ENCODE measurements around the gene BCL2L1.

BCL2L1 gene

DNA sequence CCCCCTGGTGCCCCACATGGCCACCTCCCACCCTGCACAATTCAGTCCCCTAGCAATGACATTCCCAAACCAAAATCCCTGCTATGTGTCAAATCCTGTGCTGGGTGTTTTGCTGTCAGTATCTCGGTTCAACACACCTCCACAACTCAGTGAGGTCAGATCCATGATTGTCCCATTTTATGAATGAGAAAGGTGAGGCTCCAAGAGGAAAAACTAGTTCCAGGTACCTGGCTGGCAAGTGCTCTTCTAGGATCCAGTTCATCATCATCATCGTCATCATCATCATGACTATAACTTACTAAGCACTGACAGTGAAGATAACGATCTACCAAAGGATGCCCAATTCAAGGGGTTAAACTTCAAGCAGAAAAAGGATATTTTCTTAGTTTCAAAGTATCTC is 102.4 kb downstream of the BCL2L1 start:
- H3K4me1 ChIP-seq (ENCODE audit: low read length) = no peaks in the 10 kb centered on the region
- TF ChIP-seq, protein P1, sequence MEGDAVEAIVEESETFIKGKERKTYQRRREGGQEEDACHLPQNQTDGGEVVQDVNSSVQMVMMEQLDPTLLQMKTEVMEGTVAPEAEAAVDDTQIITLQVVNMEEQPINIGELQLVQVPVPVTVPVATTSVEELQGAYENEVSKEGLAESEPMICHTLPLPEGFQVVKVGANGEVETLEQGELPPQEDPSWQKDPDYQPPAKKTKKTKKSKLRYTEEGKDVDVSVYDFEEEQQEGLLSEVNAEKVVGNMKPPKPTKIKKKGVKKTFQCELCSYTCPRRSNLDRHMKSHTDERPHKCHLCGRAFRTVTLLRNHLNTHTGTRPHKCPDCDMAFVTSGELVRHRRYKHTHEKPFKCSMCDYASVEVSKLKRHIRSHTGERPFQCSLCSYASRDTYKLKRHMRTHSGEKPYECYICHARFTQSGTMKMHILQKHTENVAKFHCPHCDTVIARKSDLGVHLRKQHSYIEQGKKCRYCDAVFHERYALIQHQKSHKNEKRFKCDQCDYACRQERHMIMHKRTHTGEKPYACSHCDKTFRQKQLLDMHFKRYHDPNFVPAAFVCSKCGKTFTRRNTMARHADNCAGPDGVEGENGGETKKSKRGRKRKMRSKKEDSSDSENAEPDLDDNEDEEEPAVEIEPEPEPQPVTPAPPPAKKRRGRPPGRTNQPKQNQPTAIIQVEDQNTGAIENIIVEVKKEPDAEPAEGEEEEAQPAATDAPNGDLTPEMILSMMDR (IDR thresholded peaks at IDR 0.05; ENCODE audit: low read depth, low read length) = no peak
- no peak for TF ChIP-seq EZH2phosphoT487 (IDR thresholded peaks at IDR 0.05; ENCODE audit: low read depth)
- H2AFZ ChIP-seq (ENCODE audit: low read depth, low read length) = no peak overlapping the region

DNA sequence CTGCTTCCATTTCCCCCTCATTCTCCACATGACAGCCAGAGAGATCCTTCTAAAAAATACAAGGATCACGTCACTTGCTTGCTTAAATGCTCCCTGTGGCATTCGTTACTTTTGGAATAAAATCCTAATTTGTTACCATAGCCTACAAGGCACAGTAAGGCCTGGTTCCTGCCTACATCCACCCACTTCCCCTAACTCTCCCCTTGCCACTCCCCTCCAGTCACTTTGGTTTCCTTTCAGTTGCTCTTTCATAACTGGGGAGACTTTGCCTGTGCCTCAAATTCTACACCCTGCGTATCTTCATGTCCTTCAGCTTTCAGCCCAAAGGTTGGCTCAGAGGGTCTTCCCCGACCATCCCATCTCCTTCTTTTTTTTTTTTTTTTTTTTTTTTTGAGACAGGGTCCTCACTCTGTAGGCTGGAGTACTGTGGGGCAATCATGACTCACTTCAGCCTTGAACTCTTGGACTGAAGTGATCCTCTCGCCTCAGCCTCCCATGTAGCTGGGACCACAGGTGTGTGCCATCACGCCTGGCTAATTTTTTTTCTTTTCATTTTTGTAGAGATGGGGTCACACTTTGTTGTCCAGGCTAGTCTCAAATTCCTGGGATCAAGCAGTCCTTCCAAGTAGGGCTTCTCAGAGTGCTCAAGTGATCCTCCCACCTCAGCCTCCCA is 105.1 kb downstream of the BCL2L1 start:
- no peak for TF ChIP-seq EZH2phosphoT487 (IDR thresholded peaks at IDR 0.05; ENCODE audit: low read depth)
- TF ChIP-seq, protein P1 (IDR thresholded peaks at IDR 0.05; ENCODE audit: low read depth, low read length) = no peak
- H2AFZ ChIP-seq (ENCODE audit: low read depth, low read length) = no peak overlapping the region

More for the DNA sequence above, 102.4 kb downstream of the BCL2L1 start:
- Histone ChIP-seq H3K4me2 (ENCODE audit: low read length) (no peak overlapping the region), H4K20me1 (ENCODE audit: insufficient read depth, low read length) (no peaks in the 10 kb centered on the region), H3K36me3 (replicated peaks; ENCODE audit: low read depth, low read length) (no peaks in the 10 kb centered on the region), H3K79me2 (ENCODE audit: low read length) (no peaks in the 10 kb centered on the region), H3K9me3 (ENCODE audit: insufficient read depth, low read length) (no peaks in the 10 kb centered on the region), H3K27ac (ENCODE audit: low read length) (no peak overlapping the region), H3K9ac (ENCODE audit: low read length) (no peak overlapping the region), H3K4me3 (ENCODE audit: low read length) (no peak overlapping the region), H3K27me3 (ENCODE audit: low read depth, low read length) (peaks cover 7% of the 10 kb centered on the region; the same call in 1 of the 2 replicates)

DNA sequence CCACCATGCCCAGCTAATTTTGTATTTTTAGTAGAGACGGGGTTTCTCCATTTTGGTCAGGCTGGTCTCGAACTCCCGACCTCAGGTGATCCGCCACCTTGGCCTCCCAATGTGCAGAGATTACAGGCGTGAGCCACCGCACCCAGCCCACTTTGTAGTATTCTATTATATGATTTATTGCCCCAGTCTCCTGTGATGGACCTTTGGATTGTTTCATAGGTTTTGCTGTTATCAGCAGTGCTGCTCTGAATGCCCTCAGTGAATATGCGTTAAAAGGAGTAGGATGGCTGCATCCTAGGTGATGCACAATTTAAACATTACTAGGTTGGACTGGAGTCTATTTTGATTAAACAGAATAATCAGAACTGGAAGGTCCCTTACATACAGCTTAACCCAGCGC is 107.3 kb downstream of the BCL2L1 start:
- TF ChIP-seq EZH2phosphoT487 (IDR thresholded peaks at IDR 0.05; ENCODE audit: low read depth) = no peak
- TF ChIP-seq, protein P1 (IDR thresholded peaks at IDR 0.05; ENCODE audit: low read depth, low read length) = no peak
- H3K4me1 ChIP-seq (ENCODE audit: low read length) = peaks cover 3% of the 10 kb centered on the region; the same call in 1 of the 2 replicates
- no peak overlapping the region for H3K27ac ChIP-seq (ENCODE audit: low read length)
- H3K79me2 ChIP-seq (ENCODE audit: low read length) = no peaks in the 10 kb centered on the region
- no peaks in the 10 kb centered on the region for H3K9me3 ChIP-seq (ENCODE audit: insufficient read depth, low read length)
- no peak overlapping the region for H3K4me2 ChIP-seq (ENCODE audit: low read length)
- H3K9ac ChIP-seq (ENCODE audit: low read length) = no peak overlapping the region
- peaks cover 7% of the 10 kb centered on the region; the same call in 1 of the 2 replicates for H3K27me3 ChIP-seq (ENCODE audit: low read depth, low read length)
- no peak overlapping the region for H2AFZ ChIP-seq (ENCODE audit: low read depth, low read length)
- no peaks in the 10 kb centered on the region for H3K36me3 ChIP-seq (replicated peaks; ENCODE audit: low read depth, low read length)
- no peaks in the 10 kb centered on the region for H4K20me1 ChIP-seq (ENCODE audit: insufficient read depth, low read length)
- H3K4me3 ChIP-seq (ENCODE audit: low read length) = no peak overlapping the region

More for the DNA sequence above, 105.1 kb downstream of the BCL2L1 start:
- peaks cover 7% of the 10 kb centered on the region; the same call in 1 of the 2 replicates for H3K27me3 ChIP-seq (ENCODE audit: low read depth, low read length)
- no peaks in the 10 kb centered on the region for H3K9me3 ChIP-seq (ENCODE audit: insufficient read depth, low read length)
- no peaks in the 10 kb centered on the region for H3K79me2 ChIP-seq (ENCODE audit: low read length)
- no peaks in the 10 kb centered on the region for H3K36me3 ChIP-seq (replicated peaks; ENCODE audit: low read depth, low read length)
- no peaks in the 10 kb centered on the region for H4K20me1 ChIP-seq (ENCODE audit: insufficient read depth, low read length)
- H3K4me1 ChIP-seq (ENCODE audit: low read length) = peaks cover under 1% of the 10 kb centered on the region; the same call in 1 of the 2 replicates
- H3K9ac ChIP-seq (ENCODE audit: low read length) = no peak overlapping the region
- no peak overlapping the region for H3K4me3 ChIP-seq (ENCODE audit: low read length)
- no peak overlapping the region for H3K27ac ChIP-seq (ENCODE audit: low read length)
- no peak overlapping the region for H3K4me2 ChIP-seq (ENCODE audit: low read length)

All from OCI-LY3 (cell line).